Trophoblast cell (in vitro differentiated cells and primary cell): ENCODE data around the gene OVCH1.

Experiments
- DNase-seq, 2 donors: peaks; one replicate each; pipeline ENCODE4 v3.0.0-alpha.2; 2016
- H2AFZ ChIP-seq: 2 replicates; pipeline ENCODE4 v1.6.1; 2013; ENCODE audit warnings: low read length, moderate library complexity, mild to moderate bottlenecking; ENCODE audit not compliant: insufficient read depth, poor library complexity
- H2AK5ac ChIP-seq: 2 replicates; pipeline ENCODE4 v1.6.1; 2013; ENCODE audit warnings: mild to moderate bottlenecking, low read length
- H2BK120ac ChIP-seq: 2 replicates; pipeline ENCODE4 v1.6.1; 2013; ENCODE audit warnings: low read length, mild to moderate bottlenecking, moderate library complexity; ENCODE audit not compliant: insufficient read depth, poor library complexity
- H2BK12ac ChIP-seq: 2 replicates; pipeline ENCODE4 v1.6.1; 2013; ENCODE audit warnings: mild to moderate bottlenecking, low read length, moderate library complexity
- H2BK5ac ChIP-seq: 2 replicates; pipeline ENCODE4 v1.6.1; 2013; ENCODE audit warnings: low read length, low read depth, moderate library complexity, mild to moderate bottlenecking; ENCODE audit not compliant: poor library complexity
- H3K14ac ChIP-seq: 2 replicates; pipeline ENCODE4 v1.6.1; 2013; ENCODE audit warnings: mild to moderate bottlenecking, low read length
- H3K18ac ChIP-seq: 2 replicates; pipeline ENCODE4 v1.6.1; 2013; ENCODE audit warnings: mild to moderate bottlenecking, low read length
- H3K23ac ChIP-seq: 2 replicates; pipeline ENCODE4 v1.6.1; 2013; ENCODE audit warnings: low read length
- H3K27ac ChIP-seq: 2 replicates; pipeline ENCODE4 v1.5.1; 2013; ENCODE audit warnings: low read depth, mild to moderate bottlenecking, inconsistent platforms, low read length, moderate library complexity
- H3K27me3 ChIP-seq: 2 replicates; pipeline ENCODE4 v1.6.1; 2013; ENCODE audit warnings: inconsistent platforms, mild to moderate bottlenecking, low read length, moderate library complexity; ENCODE audit not compliant: insufficient read depth
- H3K36me3 ChIP-seq, 2 experiments: 1 replicate in 1 of 2; 2 replicates in 1 of 2; pipeline ENCODE4 v1.6.1; 2013; ENCODE audit warnings: low read length in 2 of 2, mild to moderate bottlenecking in 2 of 2, moderate library complexity in 1 of 2; ENCODE audit not compliant: insufficient read depth in 2 of 2, control insufficient read depth in 1 of 2
- H3K4ac ChIP-seq: 2 replicates; pipeline ENCODE4 v1.6.1; 2013; ENCODE audit warnings: low read depth, mild to moderate bottlenecking, low read length, moderate library complexity
- H3K4me1 ChIP-seq, 2 experiments: 1 replicate in 1 of 2; 2 replicates in 1 of 2; pipeline ENCODE4 v1.6.1; 2013; ENCODE audit warnings: low read length in 2 of 2, mild to moderate bottlenecking in 2 of 2, moderate library complexity in 1 of 2; ENCODE audit not compliant: insufficient read depth in 2 of 2, control insufficient read depth in 1 of 2
- H3K4me2 ChIP-seq: 2 replicates; pipeline ENCODE4 v1.6.1; 2013; ENCODE audit warnings: inconsistent platforms, mild to moderate bottlenecking, low read length, moderate library complexity
- H3K4me3 ChIP-seq: 2 replicates; pipeline ENCODE4 v1.5.1; 2013; ENCODE audit warnings: mild to moderate bottlenecking, low read depth, low read length, inconsistent platforms
- H3K79me1 ChIP-seq: one replicate; pipeline ENCODE4 v1.6.1; 2013; ENCODE audit warnings: low read length
- H3K79me2 ChIP-seq: 2 replicates; pipeline ENCODE4 v1.6.1; 2013; ENCODE audit warnings: low read length, mild to moderate bottlenecking; ENCODE audit not compliant: control insufficient read depth, insufficient read depth, poor library complexity
- H3K9ac ChIP-seq: 2 replicates; pipeline ENCODE4 v1.6.1; 2013; ENCODE audit warnings: mild to moderate bottlenecking, low read length
- H3K9me3 ChIP-seq: 2 replicates; pipeline ENCODE4 v1.6.1; 2013; ENCODE audit warnings: low read depth, mild to moderate bottlenecking, control low read depth, inconsistent platforms, low read length; ENCODE audit not compliant: insufficient read depth
- H4K12ac ChIP-seq: 2 replicates; pipeline ENCODE4 v1.6.1; 2013; ENCODE audit warnings: low read depth, mild to moderate bottlenecking, low read length, moderate library complexity
- H4K8ac ChIP-seq: 2 replicates; pipeline ENCODE4 v1.6.1; 2013; ENCODE audit warnings: low read depth, mild to moderate bottlenecking, low read length, moderate library complexity
- H4K91ac ChIP-seq: one replicate; pipeline ENCODE4 v1.6.1; 2013; ENCODE audit warnings: low read depth, mild to moderate bottlenecking, low read length, moderate library complexity
- WGBS: extraction: QIAGEN DNeasy Blood & Tissue Kit; methylation state at CpG from one replicate; pipeline ENCODE4 v1.1.7; 2013; ENCODE audit warnings: missing lambda C conversion rate; ENCODE audit not compliant: insufficient read length, insufficient coverage; ENCODE audit errors: extremely low coverage; 5-methylcytosine and 5-hydroxymethylcytosine counted together

Gene OVCH1

DNA sequence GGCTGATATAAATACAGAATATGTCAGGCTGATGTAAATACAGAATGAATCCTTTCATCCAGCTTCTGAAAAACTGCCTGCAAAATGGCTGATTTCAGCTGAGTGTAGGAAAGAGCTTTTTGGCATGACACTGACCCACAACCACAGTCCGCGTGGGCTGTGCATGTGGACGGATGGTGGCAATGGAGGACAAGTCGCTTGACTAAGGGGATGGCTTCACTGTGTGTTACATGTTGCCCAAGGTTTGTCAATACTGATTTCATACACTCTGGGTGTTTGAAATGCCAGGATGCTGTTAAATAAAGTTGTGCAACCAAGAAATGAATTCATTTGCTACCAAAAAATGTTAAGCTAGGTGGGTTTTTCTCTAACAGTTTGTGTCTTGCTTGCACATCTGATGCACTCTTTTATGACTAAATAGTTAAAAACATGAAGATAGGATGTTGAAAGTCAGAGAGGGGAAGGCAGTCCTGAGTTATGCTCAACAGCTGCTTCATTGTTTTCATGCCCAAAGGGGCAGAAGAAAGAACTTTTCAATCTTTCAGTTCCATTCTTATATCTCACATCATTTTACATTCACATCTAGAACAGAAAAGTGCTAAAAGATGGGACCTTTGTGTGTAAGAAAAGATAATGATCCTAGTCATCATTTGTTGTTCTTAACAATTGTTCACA, 36.5 kb upstream of the OVCH1 start:
- WGBS = no CpG with 5 or more reads among the region's 4 CpGs
- Histone ChIP-seq H3K23ac (no peak overlapping the region), H3K4me1 (no peaks in the 10 kb centered on the region), H3K36me3 (no peaks in the 10 kb centered on the region), H2BK5ac (no peak overlapping the region), H2AK5ac (no peak overlapping the region), H3K9me3 (no peaks in the 10 kb centered on the region), H4K8ac (no peak overlapping the region), H3K4me2 (no peak overlapping the region), H3K18ac (no peak overlapping the region), H3K4ac (no peak overlapping the region), H3K27ac (no peak overlapping the region), H3K9ac (no peak overlapping the region), H3K14ac (no peak overlapping the region), H2AFZ (no peak overlapping the region), H3K79me1 (no peaks in the 10 kb centered on the region), H2BK120ac (no peak overlapping the region), H2BK12ac (no peak overlapping the region), H3K4me3 (no peak overlapping the region), H3K79me2 (no peaks in the 10 kb centered on the region), H3K27me3 (no peaks in the 10 kb centered on the region), H4K12ac (no peak overlapping the region), H4K91ac (no peak overlapping the region)
- no peak for DNase-seq

DNA sequence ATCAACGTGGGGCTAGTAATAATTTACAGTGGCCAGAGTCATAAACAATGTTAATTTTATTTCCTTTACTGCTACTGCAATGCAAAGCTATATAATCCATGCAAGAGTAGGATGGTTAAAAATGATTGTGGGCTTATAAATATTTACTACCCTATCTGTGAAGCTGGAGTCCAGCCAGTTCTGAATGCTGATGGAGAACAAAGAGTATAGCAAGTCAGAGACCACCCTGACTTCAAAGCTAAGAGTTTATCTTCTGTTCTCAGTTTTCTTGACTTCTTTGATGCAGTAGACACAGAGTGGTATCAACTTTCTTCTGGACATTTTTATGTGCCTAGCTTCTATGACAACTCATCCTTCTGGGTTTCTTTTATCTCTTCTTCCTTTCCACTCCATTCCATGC, 34.0 kb upstream of the OVCH1 start:
- Histone ChIP-seq H4K91ac (no peak overlapping the region), H3K14ac (no peak overlapping the region), H2AFZ (no peak overlapping the region), H3K9ac (no peak overlapping the region), H2AK5ac (no peak overlapping the region), H3K4me1 (no peaks in the 10 kb centered on the region), H4K8ac (no peak overlapping the region), H3K4ac (no peak overlapping the region), H3K36me3 (no peaks in the 10 kb centered on the region), H3K27me3 (no peaks in the 10 kb centered on the region), H2BK120ac (no peak overlapping the region), H3K79me1 (no peaks in the 10 kb centered on the region), H3K79me2 (no peaks in the 10 kb centered on the region), H3K23ac (no peak overlapping the region), H4K12ac (no peak overlapping the region), H3K27ac (no peak overlapping the region), H3K4me3 (no peak overlapping the region), H3K18ac (no peak overlapping the region), H2BK5ac (no peak overlapping the region), H3K9me3 (no peaks in the 10 kb centered on the region), H3K4me2 (no peak overlapping the region), H2BK12ac (no peak overlapping the region)
- DNase-seq = no peak
- WGBS = no CpG with 5 or more reads among the region's 1 CpG

DNA sequence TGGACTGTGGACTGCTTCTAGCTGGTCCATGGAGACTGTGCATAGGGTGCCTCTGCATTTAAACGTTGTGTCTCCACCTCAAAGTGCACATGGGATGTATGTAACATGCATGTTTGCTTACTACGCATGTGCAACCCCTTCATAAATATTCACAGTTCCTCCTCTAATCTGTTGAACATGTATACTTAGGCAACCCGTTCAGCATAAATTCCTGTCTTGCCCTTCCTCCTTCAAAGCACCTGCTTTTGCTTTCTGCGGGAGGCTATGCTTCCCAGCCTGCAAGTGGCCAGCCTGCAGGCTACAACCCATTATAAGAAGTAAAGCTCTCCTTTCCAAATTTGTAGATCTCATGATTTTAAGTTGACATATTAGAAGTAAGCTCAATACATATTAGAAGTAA, 33.0 kb upstream of the OVCH1 start:
- H3K4ac ChIP-seq = no peak overlapping the region
- H3K79me1 ChIP-seq = no peaks in the 10 kb centered on the region
- H3K14ac ChIP-seq = no peak overlapping the region
- H2AFZ ChIP-seq = no peak overlapping the region
- H3K27ac ChIP-seq = no peak overlapping the region
- H2BK5ac ChIP-seq = no peak overlapping the region
- no peak for DNase-seq
- H3K4me2 ChIP-seq = no peak overlapping the region
- H3K4me3 ChIP-seq = no peak overlapping the region
- no peaks in the 10 kb centered on the region for H3K27me3 ChIP-seq
- no CpG with 5 or more reads among the region's 4 CpGs for WGBS
- no peak overlapping the region for H3K23ac ChIP-seq
- H3K79me2 ChIP-seq = no peaks in the 10 kb centered on the region
- no peaks in the 10 kb centered on the region for H3K9me3 ChIP-seq
- H4K12ac ChIP-seq = no peak overlapping the region
- H3K36me3 ChIP-seq = no peaks in the 10 kb centered on the region
- no peak overlapping the region for H3K18ac ChIP-seq
- no peaks in the 10 kb centered on the region for H3K4me1 ChIP-seq
- H4K91ac ChIP-seq = no peak overlapping the region
- H2AK5ac ChIP-seq = no peak overlapping the region
- H4K8ac ChIP-seq = no peak overlapping the region
- H2BK120ac ChIP-seq = no peak overlapping the region
- no peak overlapping the region for H2BK12ac ChIP-seq
- H3K9ac ChIP-seq = no peak overlapping the region

DNA sequence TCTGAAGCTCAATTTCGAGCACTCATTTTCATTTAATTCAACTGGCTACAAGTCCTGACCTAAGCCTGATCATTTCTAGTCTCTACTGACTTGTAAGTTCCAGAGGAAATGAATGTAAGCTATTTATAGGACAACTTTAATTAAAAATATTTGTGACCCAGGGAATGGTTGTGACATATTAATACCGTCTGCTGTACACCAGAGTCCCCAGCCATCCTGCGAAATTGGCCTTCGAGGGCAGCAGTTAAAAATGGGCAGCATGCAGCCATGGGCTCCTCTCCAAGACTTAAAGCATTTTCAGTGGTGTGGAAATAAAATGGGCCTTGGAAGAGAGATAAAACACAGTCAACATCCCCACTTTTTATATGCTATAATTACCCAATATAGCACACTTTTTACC, 30.7 kb upstream of the OVCH1 start:
- Histone ChIP-seq H3K36me3 (no peaks in the 10 kb centered on the region), H3K9me3 (no peaks in the 10 kb centered on the region), H3K9ac (no peak overlapping the region), H4K8ac (no peak overlapping the region), H3K79me2 (no peaks in the 10 kb centered on the region), H2BK120ac (no peak overlapping the region), H4K91ac (no peak overlapping the region), H2BK12ac (no peak overlapping the region), H3K27ac (no peak overlapping the region), H3K18ac (no peak overlapping the region), H3K4me2 (no peak overlapping the region), H3K79me1 (no peaks in the 10 kb centered on the region), H3K27me3 (no peaks in the 10 kb centered on the region), H2AFZ (no peak overlapping the region), H4K12ac (no peak overlapping the region), H3K4ac (no peak overlapping the region), H3K4me1 (no peaks in the 10 kb centered on the region), H3K14ac (no peak overlapping the region), H3K23ac (no peak overlapping the region), H2BK5ac (no peak overlapping the region), H2AK5ac (no peak overlapping the region), H3K4me3 (no peak overlapping the region)
- WGBS = no CpG with 5 or more reads among the region's 4 CpGs
- DNase-seq = no peak
